Measurements from ENCODE around the gene HIBCH.
"Not testable (repeated sequence)": the region's sequence is repeated elsewhere in the genome, so short reads cannot be mapped to it uniquely, and the experiment has no call there.

The HIBCH gene

DNA sequence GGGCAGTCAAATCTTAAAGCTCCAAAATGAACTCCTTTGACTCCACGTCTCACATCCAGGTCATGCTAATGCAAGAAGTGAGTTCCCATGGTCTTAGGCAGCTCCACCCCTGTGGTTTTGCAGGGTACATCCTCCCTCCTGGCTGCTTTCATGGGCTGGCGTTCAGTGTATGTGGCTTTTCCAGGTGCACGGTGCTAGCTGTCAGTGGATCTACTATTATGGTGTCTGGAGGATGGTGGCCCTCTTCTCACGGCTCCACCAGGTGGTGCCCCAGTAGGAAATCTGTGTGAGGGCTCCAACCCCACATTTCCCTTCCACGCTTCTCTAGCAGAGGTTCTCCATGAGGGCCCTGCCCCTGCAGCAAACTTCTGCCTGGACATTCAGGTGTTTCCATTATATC is 151.9 kb downstream of the HIBCH start:
- TF ChIP-seq, protein P1, sequence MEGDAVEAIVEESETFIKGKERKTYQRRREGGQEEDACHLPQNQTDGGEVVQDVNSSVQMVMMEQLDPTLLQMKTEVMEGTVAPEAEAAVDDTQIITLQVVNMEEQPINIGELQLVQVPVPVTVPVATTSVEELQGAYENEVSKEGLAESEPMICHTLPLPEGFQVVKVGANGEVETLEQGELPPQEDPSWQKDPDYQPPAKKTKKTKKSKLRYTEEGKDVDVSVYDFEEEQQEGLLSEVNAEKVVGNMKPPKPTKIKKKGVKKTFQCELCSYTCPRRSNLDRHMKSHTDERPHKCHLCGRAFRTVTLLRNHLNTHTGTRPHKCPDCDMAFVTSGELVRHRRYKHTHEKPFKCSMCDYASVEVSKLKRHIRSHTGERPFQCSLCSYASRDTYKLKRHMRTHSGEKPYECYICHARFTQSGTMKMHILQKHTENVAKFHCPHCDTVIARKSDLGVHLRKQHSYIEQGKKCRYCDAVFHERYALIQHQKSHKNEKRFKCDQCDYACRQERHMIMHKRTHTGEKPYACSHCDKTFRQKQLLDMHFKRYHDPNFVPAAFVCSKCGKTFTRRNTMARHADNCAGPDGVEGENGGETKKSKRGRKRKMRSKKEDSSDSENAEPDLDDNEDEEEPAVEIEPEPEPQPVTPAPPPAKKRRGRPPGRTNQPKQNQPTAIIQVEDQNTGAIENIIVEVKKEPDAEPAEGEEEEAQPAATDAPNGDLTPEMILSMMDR (IDR thresholded peaks at IDR 0.05; ENCODE audit: extremely low read depth, insufficient read depth, missing control alignments), result no peak
- in situ Hi-C loops (cut with MboI; ENCODE audit: low pct_unique_long_range_greater_than_20kb, low sequenced_read_pairs, unreplicated experiment), result no loop called here
- DNase-seq (ENCODE audit: low spot score), result no peak

DNA sequence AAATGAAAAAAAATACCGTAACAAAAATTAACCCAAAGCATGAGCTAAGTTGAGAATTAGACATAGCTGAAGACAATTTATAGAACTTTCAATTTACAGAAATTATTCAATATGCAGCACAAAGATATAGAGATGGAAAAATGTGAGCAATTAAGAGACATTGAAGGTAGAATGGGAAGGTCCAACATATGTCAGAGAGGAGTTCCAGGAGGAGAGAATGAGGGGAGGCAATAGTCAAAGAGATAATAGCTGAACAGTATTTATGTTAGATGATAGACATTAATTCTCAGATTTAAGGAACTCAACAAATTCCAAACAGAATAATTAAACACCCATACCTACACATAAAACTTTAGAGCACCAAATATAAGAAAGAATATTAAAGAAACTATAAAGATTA is 154.1 kb downstream of the HIBCH start:
- no peak for DNase-seq (ENCODE audit: low spot score)
- TF ChIP-seq, protein P1 (IDR thresholded peaks at IDR 0.05; ENCODE audit: extremely low read depth, insufficient read depth, missing control alignments), result no peak
- in situ Hi-C loops (cut with MboI; ENCODE audit: low pct_unique_long_range_greater_than_20kb, low sequenced_read_pairs, unreplicated experiment), result no loop called here

DNA sequence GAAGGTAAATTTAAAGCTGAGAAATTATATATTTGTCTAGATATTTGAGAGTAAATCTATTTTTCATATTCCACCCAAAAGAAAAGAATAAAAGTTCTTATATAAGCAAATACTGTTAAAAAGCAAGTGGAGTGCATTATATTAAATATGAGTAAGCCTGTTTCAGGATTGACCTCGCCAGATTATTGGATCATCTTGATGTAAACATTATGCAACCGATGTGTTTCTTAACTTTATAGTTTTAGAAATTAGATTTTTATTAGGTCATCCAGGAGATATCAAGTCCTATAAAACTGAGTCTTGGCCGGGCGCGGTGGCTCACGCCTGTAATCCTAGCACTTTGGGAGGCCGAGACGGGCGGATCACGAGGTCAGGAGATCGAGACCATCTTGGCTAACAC is 156.8 kb downstream of the HIBCH start:
- TF ChIP-seq, protein P1 (IDR thresholded peaks at IDR 0.05; ENCODE audit: extremely low read depth, insufficient read depth, missing control alignments), result no peak
- no peak for DNase-seq (ENCODE audit: low spot score)
- in situ Hi-C loops (cut with MboI; ENCODE audit: low pct_unique_long_range_greater_than_20kb, low sequenced_read_pairs, unreplicated experiment), result no loop called here

DNA sequence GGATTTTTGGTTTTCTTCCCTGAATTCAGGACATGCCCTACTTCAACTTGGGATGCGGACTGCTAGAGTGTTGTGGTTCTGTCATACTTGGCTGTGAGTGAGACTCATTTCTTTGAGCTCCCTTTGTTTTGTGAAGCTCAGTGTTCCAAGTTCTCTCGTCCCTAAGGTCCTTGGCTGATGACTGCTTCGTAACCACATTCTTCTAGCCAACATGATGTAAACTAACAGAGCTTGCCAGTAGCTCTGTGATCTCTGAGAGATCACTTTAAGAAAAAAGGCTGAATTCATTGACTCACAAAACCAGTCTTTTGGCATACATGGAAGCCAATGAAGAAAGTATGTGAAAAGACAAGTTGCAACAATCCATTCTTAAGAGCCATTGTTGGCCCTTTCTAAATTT is 160.2 kb downstream of the HIBCH start:
- no peak for DNase-seq (ENCODE audit: low spot score)
- TF ChIP-seq, protein P1 (IDR thresholded peaks at IDR 0.05; ENCODE audit: extremely low read depth, insufficient read depth, missing control alignments), result no peak
- in situ Hi-C loops (cut with MboI; ENCODE audit: low pct_unique_long_range_greater_than_20kb, low sequenced_read_pairs, unreplicated experiment), result no loop called here

DNA sequence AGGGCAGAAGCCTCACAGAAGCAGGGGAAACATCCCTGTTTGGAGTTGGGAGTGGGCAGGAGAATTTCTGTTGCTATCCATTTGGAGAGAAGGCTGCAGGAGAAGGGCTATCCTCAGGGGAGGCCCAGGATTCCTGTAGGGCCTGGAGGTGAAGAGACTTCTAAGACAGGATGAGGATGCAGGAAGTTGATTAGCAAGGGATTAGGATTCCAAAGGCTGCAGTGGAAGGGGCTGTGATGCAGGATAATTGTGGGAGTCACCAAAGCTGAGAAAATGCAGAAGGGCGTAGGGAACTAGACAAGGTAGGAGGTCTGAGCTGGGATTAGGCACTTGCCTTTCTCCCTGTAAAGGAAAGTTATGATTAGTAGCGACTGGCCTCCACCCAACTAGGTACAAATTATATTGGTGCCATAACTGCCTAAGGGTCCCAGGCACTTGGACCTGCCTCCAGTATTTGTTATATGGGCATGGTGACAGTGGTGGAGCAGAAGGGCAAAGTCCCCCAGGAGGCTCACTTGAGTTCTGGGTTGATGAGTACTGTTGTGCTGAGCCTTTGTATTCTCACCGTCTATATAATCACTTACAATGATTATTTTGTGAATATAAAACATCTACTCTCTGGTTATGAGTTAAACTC is 160.7 kb downstream of the HIBCH start:
- no peak for DNase-seq (ENCODE audit: low spot score)
- TF ChIP-seq, protein P1 (IDR thresholded peaks at IDR 0.05; ENCODE audit: extremely low read depth, insufficient read depth, missing control alignments), result no peak
- in situ Hi-C loops (cut with MboI; ENCODE audit: low pct_unique_long_range_greater_than_20kb, low sequenced_read_pairs, unreplicated experiment), result no loop called here

- DNase-seq (ENCODE audit: low spot score); in situ Hi-C loops (cut with MboI; ENCODE audit: low pct_unique_long_range_greater_than_20kb, low sequenced_read_pairs, unreplicated experiment): not testable (repeated sequence)
These were observed 161.8 kb downstream of the HIBCH start for GRCh38 chr2:190157613-190158528.

All from GM13977 (cell line).